Endothelial cell of umbilical vein (primary cell): ENCODE results near the gene SNAI3. TPM values are rescaled to one million over a fixed set of nuclear protein-coding genes. Genes with fewer than 3 reads are reported as not detected.

ENCODE experiments used
- BruUV-seq: library from RNA; stranded (reverse); fragments of 400-500 nt; replicated peaks from 2 replicates; lab custom pipeline; 2021; lab: Mats Ljungman, UMichigan
- CTCF ChIA-PET: fragments of 300-600, 350-600 bp; sonication (Branson Sonifier 250); formaldehyde crosslinking; loops from one replicate; lab custom pipeline; 2021; ENCODE audit warnings: antibody characterized with exemption, inconsistent platforms; lab: Charles Lee
- POLR2A ChIA-PET: fragments of 300-600, 350-600 bp; sonication (Branson Sonifier 250); formaldehyde crosslinking; loops from one replicate; lab custom pipeline; 2021; ENCODE audit warnings: antibody characterized with exemption, inconsistent platforms; lab: Charles Lee
- DNase-seq: peaks from one replicate; pipeline ENCODE4 v3.0.0-alpha.2; 2011; ENCODE audit warnings: low read depth, low spot score
- FAIRE-seq: peaks from 2 replicates; lab custom pipeline; 2011; peaks lifted over from hg19 to GRCh38; lab: Jason Lieb, UNC
- H2AFZ ChIP-seq: 2 replicates; pipeline ENCODE4 v1.6.0; 2012; ENCODE audit warnings: low read depth, low read length, control low read depth, inconsistent platforms
- H3K27ac ChIP-seq: 2 replicates; pipeline ENCODE4 v1.5.1; 2011; ENCODE audit warnings: low read depth, mild to moderate bottlenecking, control low read depth, low read length, moderate library complexity; ENCODE audit not compliant: insufficient read depth
- H3K27me3 ChIP-seq, 2 experiments: 2 replicates each; pipeline versions ENCODE4 v1.6.0 to v1.6.1; 2011; ENCODE audit warnings: low read length in 2 of 2, mixed read lengths in 1 of 2; ENCODE audit not compliant: control insufficient read depth in 2 of 2, insufficient read depth in 2 of 2
- H3K36me3 ChIP-seq, 2 experiments: 2 replicates in 1 of 2; 3 replicates in 1 of 2; pipeline ENCODE4 v1.5.1; 2011; ENCODE audit warnings: low read length in 2 of 2, mild to moderate bottlenecking in 1 of 2, moderate library complexity in 1 of 2; ENCODE audit not compliant: control insufficient read depth in 2 of 2, insufficient read depth in 2 of 2; ENCODE audit errors: extremely low read depth in 1 of 2
- H3K4me1 ChIP-seq: 3 replicates; pipeline ENCODE4 v1.5.1; 2011; ENCODE audit warnings: mild to moderate bottlenecking, low read length; ENCODE audit not compliant: control insufficient read depth, insufficient read depth; ENCODE audit errors: extremely low read depth
- H3K4me2 ChIP-seq: 2 replicates; pipeline ENCODE4 v1.6.1; 2011; ENCODE audit warnings: low read length, control low read depth, mixed read lengths; ENCODE audit not compliant: insufficient read depth
- H3K4me3 ChIP-seq, 3 experiments: fragments of 200-600 bp in 1 of 3; sonication (generic), shearing (Covaris generic) in 1 of 3; replicated peaks in 1 of 3; 2 replicates each; pipeline ENCODE4 v1.5.1; 2011 to 2016; ENCODE audit warnings: control low read depth in 3 of 3, low read length in 3 of 3, mild to moderate bottlenecking in 2 of 3, inconsistent platforms in 1 of 3, low read depth in 1 of 3, moderate library complexity in 1 of 3; ENCODE audit not compliant: insufficient read depth in 1 of 3
- H3K79me2 ChIP-seq: 2 replicates; pipeline ENCODE4 v1.6.0; 2012; ENCODE audit warnings: low read length, inconsistent platforms; ENCODE audit not compliant: control insufficient read depth, insufficient read depth
- H3K9ac ChIP-seq: replicated peaks from 2 replicates; pipeline ENCODE3; 2011; ENCODE audit warnings: low read length, control low read depth; ENCODE audit not compliant: insufficient read depth; ENCODE audit errors: extremely low read depth
- H3K9me1 ChIP-seq: replicated peaks from 3 replicates; pipeline ENCODE4 v1.6.0; 2011; ENCODE audit warnings: mild to moderate bottlenecking, low read length; ENCODE audit not compliant: control insufficient read depth, insufficient read depth; ENCODE audit errors: extremely low read depth
- H3K9me3 ChIP-seq: replicated peaks from 2 replicates; pipeline ENCODE4 v1.5.1; 2012; ENCODE audit warnings: low read length, inconsistent platforms; ENCODE audit not compliant: control insufficient read depth, insufficient read depth
- H4K20me1 ChIP-seq: replicated peaks from 2 replicates; pipeline ENCODE3; 2011; ENCODE audit warnings: mild to moderate bottlenecking, low read length; ENCODE audit not compliant: control insufficient read depth, insufficient read depth; ENCODE audit errors: extremely low read depth
- CTCF ChIP-seq, 2 donors: IDR thresholded peaks; 1 replicate in 1 of 2; 2 replicates in 1 of 2; pipeline ENCODE4 v1.5.1; 2011; ENCODE audit warnings: low read length in 2 of 2, mild to moderate bottlenecking in 2 of 2, moderate library complexity in 2 of 2, control low read depth in 1 of 2, inconsistent platforms in 1 of 2, low read depth in 1 of 2; ENCODE audit not compliant: insufficient read depth in 1 of 2; ENCODE audit errors: extremely low read depth in 1 of 2
- EZH2 ChIP-seq: IDR thresholded peaks from 2 replicates; pipeline ENCODE4 v1.6.1; 2012; ENCODE audit warnings: borderline replicate concordance, low read depth, mild to moderate bottlenecking, moderate library complexity, low read length, inconsistent platforms; ENCODE audit not compliant: severe bottlenecking
- FOS ChIP-seq: IDR thresholded peaks from 2 replicates; pipeline ENCODE4 v1.6.1; 2011; ENCODE audit warnings: mild to moderate bottlenecking, low read length, moderate library complexity, borderline replicate concordance; ENCODE audit not compliant: insufficient read depth
- GATA2 ChIP-seq: IDR thresholded peaks from 2 replicates; pipeline ENCODE4 v1.7.0; 2011; ENCODE audit warnings: low read depth, mild to moderate bottlenecking, moderate library complexity, mixed read lengths, low read length; ENCODE audit not compliant: insufficient read length, insufficient read depth
- JUN ChIP-seq: IDR thresholded peaks from 2 replicates; pipeline ENCODE4 v1.6.1; 2011; ENCODE audit warnings: borderline replicate concordance, low read depth; ENCODE audit not compliant: insufficient read length, insufficient read depth
- MAX ChIP-seq: IDR thresholded peaks from 2 replicates; pipeline ENCODE4 v1.6.1; 2011; ENCODE audit not compliant: insufficient read depth, insufficient read length
- MYC ChIP-seq: IDR thresholded peaks from one replicate; pipeline ENCODE4 v1.6.1; 2011; ENCODE audit warnings: mild to moderate bottlenecking, low read depth, low read length
- POLR2A ChIP-seq: IDR thresholded peaks from 2 replicates; pipeline ENCODE4 v1.6.1; 2012; ENCODE audit warnings: low read depth, mild to moderate bottlenecking, control low read depth, low read length
- POLR2AphosphoS5 ChIP-seq: IDR thresholded peaks from 2 replicates; pipeline ENCODE4 v1.6.1; 2012; ENCODE audit warnings: low read depth, mild to moderate bottlenecking, control low read depth, low read length, moderate library complexity; ENCODE audit not compliant: insufficient read depth
- dilution Hi-C: fragments of 300-500 bp; cut with MboI; formaldehyde crosslinking; loops from one replicate; pipeline ENCODE4 v1.15.0; 2019; ENCODE audit warnings: low sequenced_read_pairs; ENCODE audit not compliant: extremely low pct_ligation_motif_present
- intact Hi-C: fragments of 100-400 bp; cut with micrococcal nuclease; formaldehyde crosslinking; loops from one replicate; pipeline ENCODE4 v1.10.0; 2022
- polyA plus RNA-seq, 4 experiments: library from polyadenylated mRNA; depleted of rRNA in 3 of 4; stranded (reverse) in 3 of 4; unstranded in 1 of 4; fragments of >200 nt; gene quantifications; 2 replicates each; pipeline versions ENCODE4 v1.2.1 to v1.2.3, GENCODE V29; 2011 to 2012; ENCODE audit warnings: missing spikeins in 1 of 4
- total RNA-seq: library from RNA; stranded (reverse); gene quantifications from 2 replicates; pipeline ENCODE4 v1.2.3, GENCODE V29; 2021

Gene SNAI3
- total and polyA plus RNA-seq, 2 donors (not counting 3 experiments of a cell fraction or from before 2014, with no cell fraction given) = 0.30 to 0.31 TPM

GRCh38 chr16:88653101-88653500 lies 33.2 kb downstream of the SNAI3 start:
- Histone ChIP-seq H3K4me2 (no peak overlapping the region), H3K9ac (no peak overlapping the region), H3K36me3 (peaks cover 7 to 17% of the 10 kb centered on the region in 2 experiments), H2AFZ (no peak overlapping the region), H4K20me1 (no peaks in the 10 kb centered on the region), H3K27ac (no peak overlapping the region), H3K9me1 (no peaks in the 10 kb centered on the region), H3K79me2 (peaks cover 2% of the 10 kb centered on the region), H3K27me3 (no peaks in the 10 kb centered on the region), H3K4me3 (no peak overlapping the region), H3K9me3 (no peaks in the 10 kb centered on the region), H3K4me1 (peaks cover 13% of the 10 kb centered on the region)
- intact Hi-C loops = no loop called here
- ChIA-PET POLR2A (no interaction called here), CTCF (no interaction called here)
- TF ChIP-seq MAX (no peak), GATA2 (no peak), CTCF (IDR thresholded peaks at IDR 0.05; ENCODE audit: extremely low read depth in 1 of 2, insufficient read depth in 1 of 2, low read depth in 1 of 2, low read length in 2 of 2) (no peak), MYC (no peak), FOS (no peak), EZH2 (no peak), POLR2A (no peak), JUN (no peak), POLR2AphosphoS5 (no peak)
- dilution Hi-C loops = no loop called here
- BruUV-seq = no TSS peak
- no peak for FAIRE-seq
- DNase-seq = no peak
